Retina (tissue), 1 donor: ENCODE results near the gene ARMC2.
A peak's percentile ranks its signal among the peaks of the same experiment; 100 is the strongest.

Experiments used
- DNase-seq: peaks from one replicate; pipeline ENCODE4 v3.0.0-alpha.2; 2016

Gene ARMC2

GRCh38 chr6:108998485-108998884, 150.3 kb downstream of the ARMC2 start:
- DNase-seq: no peak

- DNase-seq: no peak
These were observed 151.2 kb downstream of the ARMC2 start for GRCh38 chr6:108999428-108999827.

- no peak for DNase-seq
These were observed 152.1 kb downstream of the ARMC2 start for GRCh38 chr6:109000289-109000688.

- DNase-seq: no peak
These were observed 153.2 kb downstream of the ARMC2 start for GRCh38 chr6:109001291-109001894.

- DNase-seq: no peak
These were observed 154.0 kb downstream of the ARMC2 start for GRCh38 chr6:109002051-109002697.

- DNase-seq: no peak
These were observed 154.7 kb downstream of the ARMC2 start for GRCh38 chr6:109002882-109003281.

- DNase-seq: no peak
These were observed 158.6 kb downstream of the ARMC2 start for GRCh38 chr6:109006818-109007217.

- DNase-seq: no peak
These were observed 159.3 kb downstream of the ARMC2 start for GRCh38 chr6:109007521-109007920.

GRCh38 chr6:109008054-109008453, 159.8 kb downstream of the ARMC2 start:
- no peak for DNase-seq

- DNase-seq: peak; percentile 89
These were observed 160.5 kb downstream of the ARMC2 start for GRCh38 chr6:109008537-109009235.

GRCh38 chr6:109009236-109009961, 161.2 kb downstream of the ARMC2 start:
- peak; percentile 95 for DNase-seq

- DNase-seq: no peak
These were observed 161.9 kb downstream of the ARMC2 start for GRCh38 chr6:109009962-109010704.

GRCh38 chr6:109010705-109011102, 162.5 kb downstream of the ARMC2 start:
- DNase-seq: no peak

- no peak for DNase-seq
These were observed 165.6 kb downstream of the ARMC2 start for GRCh38 chr6:109013656-109014305.

GRCh38 chr6:109014606-109015005, 166.4 kb downstream of the ARMC2 start:
- no peak for DNase-seq

GRCh38 chr6:109015176-109015575, 167.0 kb downstream of the ARMC2 start:
- peak; percentile 16 for DNase-seq

GRCh38 chr6:109019911-109020310, 171.7 kb downstream of the ARMC2 start:
- DNase-seq: no peak

- DNase-seq: no peak
These were observed 173.6 kb downstream of the ARMC2 start for GRCh38 chr6:109021870-109022269.

GRCh38 chr6:109023356-109023925, 175.2 kb downstream of the ARMC2 start:
- no peak for DNase-seq
